HCT116 (cell line): ENCODE results near the gene EXOC5.

Experiments
- MAX ChIP-seq: IDR thresholded peaks from 2 replicates; pipeline ENCODE4 v1.6.1; 2012
- TF ChIP-seq, protein P1 (sequence below): IDR thresholded peaks from 2 replicates; pipeline ENCODE4 v1.6.1; 2011; ENCODE audit warnings: mild to moderate bottlenecking, low read length, moderate library complexity; ENCODE audit not compliant: insufficient replicate concordance; ENCODE audit errors: extremely low read depth

- TF ChIP-seq MAX: no peak
- TF ChIP-seq, protein P1, sequence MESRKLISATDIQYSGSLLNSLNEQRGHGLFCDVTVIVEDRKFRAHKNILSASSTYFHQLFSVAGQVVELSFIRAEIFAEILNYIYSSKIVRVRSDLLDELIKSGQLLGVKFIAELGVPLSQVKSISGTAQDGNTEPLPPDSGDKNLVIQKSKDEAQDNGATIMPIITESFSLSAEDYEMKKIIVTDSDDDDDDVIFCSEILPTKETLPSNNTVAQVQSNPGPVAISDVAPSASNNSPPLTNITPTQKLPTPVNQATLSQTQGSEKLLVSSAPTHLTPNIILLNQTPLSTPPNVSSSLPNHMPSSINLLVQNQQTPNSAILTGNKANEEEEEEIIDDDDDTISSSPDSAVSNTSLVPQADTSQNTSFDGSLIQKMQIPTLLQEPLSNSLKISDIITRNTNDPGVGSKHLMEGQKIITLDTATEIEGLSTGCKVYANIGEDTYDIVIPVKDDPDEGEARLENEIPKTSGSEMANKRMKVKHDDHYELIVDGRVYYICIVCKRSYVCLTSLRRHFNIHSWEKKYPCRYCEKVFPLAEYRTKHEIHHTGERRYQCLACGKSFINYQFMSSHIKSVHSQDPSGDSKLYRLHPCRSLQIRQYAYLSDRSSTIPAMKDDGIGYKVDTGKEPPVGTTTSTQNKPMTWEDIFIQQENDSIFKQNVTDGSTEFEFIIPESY: no peak
Observed at GRCh38 chr14:57290751-57291150, 22.0 kb upstream of the EXOC5 start.
